SK-N-SH treated with all-trans-retinoic acid at 6 μM for 48 hours (cell line): ENCODE data around the gene RPGRIP1L.

ENCODE experiments used
- ARNTL ChIP-seq: fragments of 450-650 bp; formaldehyde crosslinking; IDR thresholded peaks from 2 replicates; pipeline ENCODE4 v1.5.0; 2020; ENCODE audit warnings: low read depth, mild to moderate bottlenecking, moderate library complexity, borderline replicate concordance
- BACH2 ChIP-seq: fragments of 250-450 bp; sonication (Bioruptor Pico); IDR thresholded peaks from 2 replicates; pipeline ENCODE4 v1.9.0; 2021; ENCODE audit warnings: mild to moderate bottlenecking, borderline replicate concordance
- GLIS3 ChIP-seq: fragments of 250-450 bp; sonication (Bioruptor Pico); IDR thresholded peaks from 2 replicates; pipeline ENCODE4 v1.5.0; 2020; ENCODE audit warnings: mild to moderate bottlenecking, moderate library complexity
- RARB ChIP-seq: fragments of 250-450 bp; sonication (Bioruptor Pico); IDR thresholded peaks from 2 replicates; pipeline ENCODE4 v1.8.0; 2021; ENCODE audit warnings: mild to moderate bottlenecking, moderate library complexity
- SNAI2 ChIP-seq: fragments of 250-450 bp; sonication (Bioruptor Pico); IDR thresholded peaks from 2 replicates; pipeline ENCODE4 v1.5.0; 2020; ENCODE audit warnings: mild to moderate bottlenecking, moderate library complexity
- TCF4 ChIP-seq: fragments of 250-450 bp; sonication (Bioruptor Pico); IDR thresholded peaks from 2 replicates; pipeline ENCODE4 v1.8.0; 2021; ENCODE audit warnings: mild to moderate bottlenecking, moderate library complexity, borderline replicate concordance
- TOX ChIP-seq: fragments of 250-450 bp; sonication (Bioruptor Pico); IDR thresholded peaks from 2 replicates; pipeline ENCODE4 v1.8.0; 2021; ENCODE audit warnings: mild to moderate bottlenecking, moderate library complexity, borderline replicate concordance
- ZFP30 ChIP-seq: fragments of 450-650 bp; formaldehyde crosslinking; IDR thresholded peaks from 2 replicates; pipeline ENCODE4 v1.5.0; 2022; ENCODE audit warnings: mild to moderate bottlenecking, moderate library complexity
- ZNF70 ChIP-seq: fragments of 450-650 bp; formaldehyde crosslinking; IDR thresholded peaks from 2 replicates; pipeline ENCODE4 v1.5.0; 2020; ENCODE audit warnings: mild to moderate bottlenecking, moderate library complexity
- TF ChIP-seq, protein P1 (sequence below): fragments of 250-450 bp; sonication (Bioruptor Pico); IDR thresholded peaks from 2 replicates; pipeline ENCODE4 v1.8.0; 2020; ENCODE audit warnings: mild to moderate bottlenecking, moderate library complexity, borderline replicate concordance
- TF ChIP-seq, protein P2 (sequence below): fragments of 250-450 bp; sonication (Bioruptor Pico); IDR thresholded peaks from 2 replicates; pipeline ENCODE4 v1.5.0; 2020; ENCODE audit warnings: mild to moderate bottlenecking, moderate library complexity
- TF ChIP-seq, protein P3 (sequence below): fragments of 250-450 bp; sonication (Bioruptor Pico); IDR thresholded peaks from 2 replicates; pipeline ENCODE4 v1.5.1; 2020; ENCODE audit warnings: low read depth, mild to moderate bottlenecking, moderate library complexity

DNA sequence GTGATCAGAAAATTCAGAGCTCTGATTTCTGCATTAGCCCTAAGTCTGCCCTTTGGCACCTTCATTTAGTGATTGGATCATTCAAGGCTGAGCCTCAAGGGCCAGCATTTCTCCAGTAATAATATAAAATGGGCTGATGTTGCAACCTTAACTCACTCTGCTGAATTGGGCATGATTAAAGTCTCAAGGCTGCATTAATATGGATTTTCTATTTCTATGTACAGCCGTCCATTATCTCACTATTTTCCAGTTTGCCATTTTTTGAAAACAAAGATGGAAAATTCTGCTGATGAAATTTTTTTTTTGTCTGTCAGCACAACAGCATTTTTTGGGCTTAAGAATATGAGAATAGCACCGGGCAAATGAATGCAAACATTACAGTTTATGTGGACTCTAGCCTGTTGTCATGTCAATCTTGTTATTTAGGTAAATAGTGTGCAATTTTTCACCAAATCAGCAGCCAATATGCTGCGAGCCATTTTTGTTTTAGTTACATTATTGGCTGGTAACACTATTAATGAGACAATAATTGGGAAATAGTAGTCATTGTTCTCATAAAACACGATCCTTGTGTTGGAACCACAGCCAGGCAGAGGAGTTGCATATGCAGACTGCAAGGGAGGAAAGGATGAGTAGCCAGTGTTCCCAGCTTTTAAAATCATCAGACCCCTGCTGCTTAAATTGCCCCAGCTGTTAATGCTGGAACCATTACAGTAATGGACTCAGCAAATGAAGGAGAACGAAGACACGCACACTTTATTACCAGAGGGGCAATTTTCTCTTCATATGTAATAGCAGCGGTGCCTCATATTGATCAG is 10.8 kb upstream of the RPGRIP1L start:
- TF ChIP-seq ARNTL (CRISPR knock-in tag) (no peak), GLIS3 (CRISPR knock-in tag) (no peak), TCF4 (CRISPR knock-in tag) (no peak), ZNF70 (CRISPR knock-in tag) (no peak), TOX (CRISPR knock-in tag) (no peak), RARB (CRISPR knock-in tag) (no peak), SNAI2 (CRISPR knock-in tag) (no peak), BACH2 (CRISPR knock-in tag) (no peak), ZFP30 (no peak)
- TF ChIP-seq, protein P1, sequence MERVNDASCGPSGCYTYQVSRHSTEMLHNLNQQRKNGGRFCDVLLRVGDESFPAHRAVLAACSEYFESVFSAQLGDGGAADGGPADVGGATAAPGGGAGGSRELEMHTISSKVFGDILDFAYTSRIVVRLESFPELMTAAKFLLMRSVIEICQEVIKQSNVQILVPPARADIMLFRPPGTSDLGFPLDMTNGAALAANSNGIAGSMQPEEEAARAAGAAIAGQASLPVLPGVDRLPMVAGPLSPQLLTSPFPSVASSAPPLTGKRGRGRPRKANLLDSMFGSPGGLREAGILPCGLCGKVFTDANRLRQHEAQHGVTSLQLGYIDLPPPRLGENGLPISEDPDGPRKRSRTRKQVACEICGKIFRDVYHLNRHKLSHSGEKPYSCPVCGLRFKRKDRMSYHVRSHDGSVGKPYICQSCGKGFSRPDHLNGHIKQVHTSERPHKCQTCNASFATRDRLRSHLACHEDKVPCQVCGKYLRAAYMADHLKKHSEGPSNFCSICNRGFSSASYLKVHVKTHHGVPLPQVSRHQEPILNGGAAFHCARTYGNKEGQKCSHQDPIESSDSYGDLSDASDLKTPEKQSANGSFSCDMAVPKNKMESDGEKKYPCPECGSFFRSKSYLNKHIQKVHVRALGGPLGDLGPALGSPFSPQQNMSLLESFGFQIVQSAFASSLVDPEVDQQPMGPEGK (CRISPR knock-in tag), result no peak
- TF ChIP-seq, protein P2, sequence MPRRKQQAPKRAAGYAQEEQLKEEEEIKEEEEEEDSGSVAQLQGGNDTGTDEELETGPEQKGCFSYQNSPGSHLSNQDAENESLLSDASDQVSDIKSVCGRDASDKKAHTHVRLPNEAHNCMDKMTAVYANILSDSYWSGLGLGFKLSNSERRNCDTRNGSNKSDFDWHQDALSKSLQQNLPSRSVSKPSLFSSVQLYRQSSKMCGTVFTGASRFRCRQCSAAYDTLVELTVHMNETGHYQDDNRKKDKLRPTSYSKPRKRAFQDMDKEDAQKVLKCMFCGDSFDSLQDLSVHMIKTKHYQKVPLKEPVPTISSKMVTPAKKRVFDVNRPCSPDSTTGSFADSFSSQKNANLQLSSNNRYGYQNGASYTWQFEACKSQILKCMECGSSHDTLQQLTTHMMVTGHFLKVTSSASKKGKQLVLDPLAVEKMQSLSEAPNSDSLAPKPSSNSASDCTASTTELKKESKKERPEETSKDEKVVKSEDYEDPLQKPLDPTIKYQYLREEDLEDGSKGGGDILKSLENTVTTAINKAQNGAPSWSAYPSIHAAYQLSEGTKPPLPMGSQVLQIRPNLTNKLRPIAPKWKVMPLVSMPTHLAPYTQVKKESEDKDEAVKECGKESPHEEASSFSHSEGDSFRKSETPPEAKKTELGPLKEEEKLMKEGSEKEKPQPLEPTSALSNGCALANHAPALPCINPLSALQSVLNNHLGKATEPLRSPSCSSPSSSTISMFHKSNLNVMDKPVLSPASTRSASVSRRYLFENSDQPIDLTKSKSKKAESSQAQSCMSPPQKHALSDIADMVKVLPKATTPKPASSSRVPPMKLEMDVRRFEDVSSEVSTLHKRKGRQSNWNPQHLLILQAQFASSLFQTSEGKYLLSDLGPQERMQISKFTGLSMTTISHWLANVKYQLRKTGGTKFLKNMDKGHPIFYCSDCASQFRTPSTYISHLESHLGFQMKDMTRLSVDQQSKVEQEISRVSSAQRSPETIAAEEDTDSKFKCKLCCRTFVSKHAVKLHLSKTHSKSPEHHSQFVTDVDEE, result no peak
- TF ChIP-seq, protein P3, sequence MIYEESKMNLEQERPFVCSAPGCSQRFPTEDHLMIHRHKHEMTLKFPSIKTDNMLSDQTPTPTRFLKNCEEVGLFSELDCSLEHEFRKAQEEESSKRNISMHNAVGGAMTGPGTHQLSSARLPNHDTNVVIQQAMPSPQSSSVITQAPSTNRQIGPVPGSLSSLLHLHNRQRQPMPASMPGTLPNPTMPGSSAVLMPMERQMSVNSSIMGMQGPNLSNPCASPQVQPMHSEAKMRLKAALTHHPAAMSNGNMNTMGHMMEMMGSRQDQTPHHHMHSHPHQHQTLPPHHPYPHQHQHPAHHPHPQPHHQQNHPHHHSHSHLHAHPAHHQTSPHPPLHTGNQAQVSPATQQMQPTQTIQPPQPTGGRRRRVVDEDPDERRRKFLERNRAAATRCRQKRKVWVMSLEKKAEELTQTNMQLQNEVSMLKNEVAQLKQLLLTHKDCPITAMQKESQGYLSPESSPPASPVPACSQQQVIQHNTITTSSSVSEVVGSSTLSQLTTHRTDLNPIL, result no peak
